MG63 (cell line): ENCODE results near the gene SPATA7. TPM values are rescaled to one million over a fixed set of nuclear protein-coding genes. Genes with fewer than 3 reads are reported as not detected.

ENCODE experiments used
- DNase-seq: peaks from one replicate; pipeline ENCODE4 v3.0.0-alpha.2; 2020
- H3K27me3 ChIP-seq: fragments of 250-450 bp; sonication (Bioruptor Pico); 2 replicates; pipeline ENCODE4 v1.5.1; 2020; ENCODE audit warnings: mild to moderate bottlenecking, moderate library complexity
- H3K36me3 ChIP-seq: fragments of 250-450 bp; sonication (Bioruptor Pico); 2 replicates; pipeline ENCODE4 v1.5.1; 2020; ENCODE audit warnings: mild to moderate bottlenecking, moderate library complexity
- H3K4me3 ChIP-seq: fragments of 250-450 bp; sonication (Bioruptor Pico); 2 replicates; pipeline ENCODE4 v1.5.1; 2020; ENCODE audit warnings: mild to moderate bottlenecking, moderate library complexity
- H3K9me3 ChIP-seq: fragments of 250-450 bp; sonication (Bioruptor Pico); 2 replicates; pipeline ENCODE4 v1.5.1; 2020; ENCODE audit warnings: mild to moderate bottlenecking, moderate library complexity
- total RNA-seq: library from RNA; depleted of rRNA; stranded (reverse); fragments of >200 nt; shearing (Covaris generic); gene quantifications from 2 replicates; pipeline ENCODE4 v1.2.3, GENCODE V29; 2014; ENCODE audit warnings: low replicate concordance

Gene SPATA7
- total RNA-seq, 1 experiment from 2014 or later = 0.07 TPM

DNA sequence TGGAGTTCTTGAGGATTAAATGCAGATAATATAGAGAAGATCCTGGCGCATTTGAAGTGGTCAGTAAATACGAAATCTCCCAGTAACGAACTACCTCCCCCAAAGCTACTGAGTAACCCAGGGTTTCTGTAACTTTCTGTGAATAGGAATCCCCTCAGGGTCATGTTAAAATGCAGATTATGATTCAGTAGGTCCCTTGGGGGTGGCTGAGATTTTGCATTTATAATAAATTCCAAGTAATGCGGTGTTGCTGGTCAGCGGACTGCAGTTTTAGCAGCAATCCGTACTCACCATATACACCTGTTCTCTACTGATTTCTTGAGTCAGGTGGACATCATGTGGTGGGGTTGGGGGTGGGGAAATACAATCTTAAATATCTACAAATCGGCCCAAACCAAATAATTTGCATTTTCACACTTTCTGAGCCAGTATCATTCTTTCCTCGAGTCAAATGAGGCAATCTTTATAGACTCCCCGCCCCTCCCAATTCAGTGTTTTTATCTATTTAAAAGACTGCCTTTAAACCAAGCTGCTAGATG is 868 bp downstream of the SPATA7 start:
- Histone ChIP-seq H3K9me3 (no peaks in the 10 kb centered on the region), H3K27me3 (no peaks in the 10 kb centered on the region), H3K36me3 (no peaks in the 10 kb centered on the region), H3K4me3 (peak overlapping the region; percentile 71)
- DNase-seq = no peak

DNA sequence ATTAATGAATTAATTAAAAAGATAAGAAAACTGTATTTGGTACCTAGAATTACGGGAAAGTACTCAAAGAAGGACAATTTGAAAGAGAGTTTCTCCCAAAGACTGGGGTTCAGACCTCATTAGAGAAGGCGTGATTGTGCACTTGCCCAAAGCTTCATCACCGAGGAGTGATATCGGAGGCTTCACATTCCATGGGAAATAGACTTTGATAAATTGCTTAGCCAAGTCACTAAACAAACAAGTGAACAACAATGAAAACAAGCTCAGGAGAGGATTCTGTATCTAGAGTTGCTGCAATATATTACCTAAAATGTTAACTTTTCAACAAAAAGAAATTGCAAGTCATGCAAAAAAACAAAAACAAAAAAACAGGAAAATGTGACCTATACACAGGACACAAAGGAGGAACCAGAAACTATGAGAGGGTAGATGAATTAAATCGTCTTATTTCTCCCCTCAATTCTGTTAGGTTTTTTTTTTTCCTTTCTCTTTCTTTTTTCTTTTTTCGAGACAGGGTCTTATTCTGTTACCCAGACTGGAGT is 3.4 kb downstream of the SPATA7 start:
- Histone ChIP-seq H3K9me3 (no peaks in the 10 kb centered on the region), H3K27me3 (no peaks in the 10 kb centered on the region), H3K4me3 (no peak overlapping the region), H3K36me3 (no peaks in the 10 kb centered on the region)
- no peak for DNase-seq

DNA sequence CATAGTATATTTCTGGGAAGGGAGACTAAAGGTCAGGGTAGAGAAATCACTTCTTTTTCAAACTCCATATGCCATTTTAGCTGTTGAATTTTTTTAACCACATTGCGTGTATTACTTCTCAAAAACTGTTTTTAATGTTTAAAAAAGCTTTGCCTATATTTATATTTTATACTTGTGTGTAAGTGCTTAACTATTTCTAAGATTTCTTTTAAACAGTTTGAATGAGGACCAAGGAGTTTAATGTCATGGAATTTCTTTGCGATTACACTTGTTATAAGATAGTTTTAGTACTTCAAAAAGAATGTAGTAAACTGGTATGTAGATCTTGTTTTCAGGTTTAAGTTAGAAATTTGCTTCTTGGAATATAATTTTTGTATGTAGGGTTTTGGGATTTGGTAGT is 7.2 kb downstream of the SPATA7 start:
- DNase-seq = no peak
- Histone ChIP-seq H3K4me3 (no peak overlapping the region), H3K27me3 (no peaks in the 10 kb centered on the region)

DNA sequence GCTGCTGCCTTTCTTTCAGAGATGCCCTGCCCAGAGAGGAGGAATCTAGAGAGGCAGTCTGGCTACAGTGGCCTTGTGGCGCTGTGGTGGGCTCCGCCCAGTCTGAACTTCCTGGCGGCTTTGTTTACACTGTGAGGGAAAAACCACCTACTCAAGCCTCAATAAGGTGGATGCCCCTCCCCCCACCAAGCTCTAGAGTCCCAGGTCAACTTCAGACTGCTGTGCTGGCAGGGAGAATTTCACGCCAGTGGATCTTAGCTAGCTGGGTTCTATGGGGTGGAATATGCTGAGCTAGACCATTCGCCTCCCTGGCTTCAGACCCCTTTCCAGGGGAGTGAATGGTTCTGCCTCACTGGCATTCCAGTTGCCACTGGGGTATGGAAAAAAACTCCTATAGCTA is 25.6 kb downstream of the SPATA7 start:
- Histone ChIP-seq H3K4me3 (no peak overlapping the region), H3K9me3 (no peaks in the 10 kb centered on the region; the same call in 1 of the 2 replicates), H3K36me3 (no peaks in the 10 kb centered on the region), H3K27me3 (no peaks in the 10 kb centered on the region)
- no peak for DNase-seq

More for the DNA sequence above, 7.2 kb downstream of the SPATA7 start:
- Histone ChIP-seq H3K9me3 (no peaks in the 10 kb centered on the region), H3K36me3 (no peaks in the 10 kb centered on the region)

DNA sequence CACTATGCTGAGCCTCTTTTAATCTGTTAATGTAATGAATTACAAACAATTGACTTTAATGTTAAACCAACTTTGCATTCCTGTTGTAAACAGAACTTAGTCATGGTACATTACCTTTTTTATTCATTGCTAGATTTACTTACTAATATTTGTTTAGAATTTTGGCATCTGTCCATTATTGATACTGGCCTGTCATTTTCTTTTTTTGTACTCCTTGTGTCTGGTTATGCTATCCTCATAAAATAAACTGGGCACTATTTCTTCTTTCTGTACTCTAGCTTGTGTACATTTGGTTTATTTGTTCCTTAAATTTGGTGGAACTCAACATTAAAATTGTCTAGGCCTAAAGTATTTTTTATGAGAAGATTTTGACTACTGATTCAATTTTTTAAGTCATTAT is 32.1 kb downstream of the SPATA7 start:
- Histone ChIP-seq H3K4me3 (no peak overlapping the region), H3K27me3 (no peaks in the 10 kb centered on the region), H3K9me3 (no peaks in the 10 kb centered on the region; the same call in 1 of the 2 replicates), H3K36me3 (no peaks in the 10 kb centered on the region)
- no peak for DNase-seq

DNA sequence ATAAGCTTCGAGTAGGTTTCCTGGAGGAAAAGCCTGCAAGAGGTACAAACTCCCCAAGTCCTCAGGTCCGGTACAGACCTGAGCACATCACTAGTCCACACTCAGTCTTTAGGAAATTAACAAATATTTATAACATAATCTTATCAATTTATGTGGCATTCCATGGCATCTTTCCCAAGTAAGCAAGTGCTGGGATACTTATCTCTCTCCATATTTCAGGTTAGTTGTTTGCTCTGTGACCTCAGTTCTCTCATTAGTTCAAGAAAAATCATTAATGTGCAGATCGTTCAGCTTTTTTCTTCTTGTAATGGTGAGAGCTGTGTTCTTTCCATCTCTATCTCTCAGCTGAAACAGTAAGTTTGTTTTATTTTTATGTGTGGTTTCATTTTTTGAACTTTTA is 34.7 kb downstream of the SPATA7 start:
- H3K4me3 ChIP-seq = no peak overlapping the region
- DNase-seq = no peak
- no peaks in the 10 kb centered on the region for H3K36me3 ChIP-seq
- H3K9me3 ChIP-seq = no peaks in the 10 kb centered on the region
- H3K27me3 ChIP-seq = no peaks in the 10 kb centered on the region

DNA sequence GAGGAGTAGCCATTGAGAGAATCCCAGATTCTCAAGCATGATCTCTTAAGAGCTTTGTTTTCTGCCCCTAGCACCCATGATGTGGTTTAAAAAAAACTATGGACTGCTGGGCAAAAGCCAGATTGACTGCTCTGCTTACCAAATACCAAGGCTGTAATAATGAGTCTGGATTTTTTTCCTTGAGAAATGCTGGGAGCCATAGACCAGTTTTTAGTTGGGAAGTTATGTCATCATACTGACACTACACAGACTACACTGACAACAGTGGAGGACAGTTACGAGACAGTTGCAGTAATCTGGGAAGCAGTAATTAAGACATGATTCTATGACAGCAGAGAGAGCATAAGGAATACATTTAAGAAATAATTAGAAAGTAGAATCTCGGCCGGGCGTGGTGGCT is 35.8 kb downstream of the SPATA7 start:
- H3K4me3 ChIP-seq = no peak overlapping the region
- DNase-seq = no peak
- no peaks in the 10 kb centered on the region for H3K9me3 ChIP-seq
- H3K27me3 ChIP-seq = no peaks in the 10 kb centered on the region
- H3K36me3 ChIP-seq = no peaks in the 10 kb centered on the region

DNA sequence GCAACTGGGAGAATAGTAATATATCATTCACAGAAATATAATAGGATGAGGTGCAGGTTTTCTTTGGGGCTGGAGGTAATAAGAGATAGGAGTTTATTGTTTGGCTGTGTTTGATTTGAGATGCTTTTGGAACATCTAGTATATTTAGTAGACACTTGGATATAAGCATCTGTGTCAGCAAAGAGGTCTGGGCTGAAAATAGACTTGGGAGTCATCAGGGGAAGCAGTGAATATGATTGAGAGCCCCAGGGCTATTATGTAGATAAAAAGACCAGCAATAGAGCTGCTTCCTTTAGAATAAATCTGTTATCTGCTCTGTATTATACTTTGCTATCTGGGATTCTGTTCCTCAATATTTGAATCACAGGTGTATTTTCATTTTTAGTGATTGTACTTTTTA is 36.6 kb downstream of the SPATA7 start:
- no peaks in the 10 kb centered on the region for H3K9me3 ChIP-seq

DNA sequence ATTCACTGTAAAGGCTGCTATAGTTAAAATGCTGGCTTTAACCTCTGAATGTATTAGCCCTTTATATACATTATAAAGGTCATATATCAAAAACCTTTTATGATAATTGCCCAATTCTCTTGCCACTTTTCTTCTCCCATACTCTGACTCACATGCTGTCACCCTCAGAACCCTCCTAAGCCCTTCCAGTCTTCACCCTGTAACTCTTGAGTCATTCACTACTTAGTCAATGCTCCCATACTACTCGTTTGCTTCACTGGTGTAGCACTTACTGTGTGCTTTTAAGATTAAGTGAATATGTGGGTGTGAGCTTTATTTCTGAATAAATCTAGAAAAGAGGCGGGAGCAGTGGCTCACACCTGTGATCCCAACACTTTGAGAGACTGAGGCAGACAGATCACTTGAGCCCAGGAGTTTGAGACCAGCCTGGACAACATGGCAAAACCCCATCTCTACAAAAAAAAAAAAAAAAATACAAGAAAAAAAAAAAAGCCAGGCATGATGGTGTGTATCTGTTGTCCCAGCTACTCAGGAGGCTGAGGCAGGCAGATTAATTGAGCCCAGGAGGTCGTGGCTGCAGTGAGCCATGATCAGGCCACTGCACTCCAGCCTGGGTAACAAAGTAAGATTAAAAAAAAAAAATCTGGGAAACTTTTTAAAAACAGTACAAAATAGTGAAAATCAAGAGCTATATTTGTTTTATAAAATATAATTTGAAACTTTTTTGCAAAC is 37.6 kb downstream of the SPATA7 start:
- Histone ChIP-seq H3K9me3 (no peaks in the 10 kb centered on the region), H3K27me3 (no peaks in the 10 kb centered on the region), H3K4me3 (no peak overlapping the region), H3K36me3 (no peaks in the 10 kb centered on the region)
- DNase-seq = peak; percentile 37

More for the DNA sequence above, 36.6 kb downstream of the SPATA7 start:
- DNase-seq = no peak
- Histone ChIP-seq H3K27me3 (no peaks in the 10 kb centered on the region), H3K4me3 (no peak overlapping the region), H3K36me3 (no peaks in the 10 kb centered on the region)

DNA sequence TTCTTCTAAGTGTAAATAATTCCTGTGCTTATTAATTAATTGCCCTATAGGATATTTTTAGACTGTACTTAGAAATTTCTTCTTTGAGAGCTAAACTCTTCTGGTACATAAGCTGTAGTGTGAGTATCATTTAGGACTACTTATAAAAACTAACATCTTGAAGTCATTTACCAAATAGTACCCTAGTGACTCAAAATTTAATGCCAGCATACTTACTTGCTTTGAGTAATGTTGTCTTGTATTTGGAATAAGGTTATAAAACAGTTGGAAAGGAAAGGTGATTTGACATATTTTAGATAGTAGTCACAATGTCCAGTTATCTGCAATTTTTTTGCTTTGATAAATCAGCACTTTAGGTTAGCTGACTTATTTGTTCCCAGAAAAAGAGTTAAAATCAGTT is 39.1 kb downstream of the SPATA7 start:
- H3K4me3 ChIP-seq = no peak overlapping the region
- no peaks in the 10 kb centered on the region for H3K9me3 ChIP-seq
- DNase-seq = no peak
- H3K27me3 ChIP-seq = no peaks in the 10 kb centered on the region
- H3K36me3 ChIP-seq = no peaks in the 10 kb centered on the region

DNA sequence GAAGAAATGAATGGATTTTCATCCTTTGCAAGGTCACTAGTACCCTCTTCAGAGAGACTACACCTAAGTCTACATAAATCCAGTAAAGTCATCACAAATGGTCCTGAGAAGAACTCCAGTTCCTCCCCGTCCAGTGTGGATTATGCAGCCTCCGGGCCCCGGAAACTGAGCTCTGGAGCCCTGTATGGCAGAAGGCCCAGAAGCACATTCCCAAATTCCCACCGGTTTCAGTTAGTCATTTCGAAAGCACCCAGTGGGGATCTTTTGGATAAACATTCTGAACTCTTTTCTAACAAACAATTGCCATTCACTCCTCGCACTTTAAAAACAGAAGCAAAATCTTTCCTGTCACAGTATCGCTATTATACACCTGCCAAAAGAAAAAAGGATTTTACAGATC is 40.8 kb downstream of the SPATA7 start:
- Histone ChIP-seq H3K36me3 (no peaks in the 10 kb centered on the region), H3K9me3 (no peaks in the 10 kb centered on the region), H3K4me3 (no peak overlapping the region), H3K27me3 (no peaks in the 10 kb centered on the region)
- DNase-seq = peak; percentile 41

DNA sequence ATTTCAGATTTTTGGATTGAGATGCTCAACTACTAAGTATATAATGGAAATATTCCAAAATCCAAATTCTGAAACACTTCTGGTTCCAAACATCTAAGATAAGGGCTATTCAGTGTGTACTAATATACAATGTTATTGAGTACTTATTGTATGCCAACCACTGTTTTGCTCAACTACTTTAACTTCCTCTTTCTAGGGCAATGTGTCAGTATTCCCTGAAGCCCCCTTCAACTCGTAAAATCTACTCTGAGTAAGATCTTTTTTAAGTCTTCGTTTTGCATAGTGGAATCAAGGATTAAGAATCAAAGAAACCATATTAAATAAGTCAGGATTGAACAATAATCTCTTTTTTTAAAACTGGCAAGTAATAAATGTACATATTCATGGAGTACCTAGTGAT is 45.5 kb downstream of the SPATA7 start:
- Histone ChIP-seq H3K27me3 (no peaks in the 10 kb centered on the region), H3K36me3 (no peaks in the 10 kb centered on the region), H3K4me3 (no peak overlapping the region), H3K9me3 (no peaks in the 10 kb centered on the region)
- no peak for DNase-seq

DNA sequence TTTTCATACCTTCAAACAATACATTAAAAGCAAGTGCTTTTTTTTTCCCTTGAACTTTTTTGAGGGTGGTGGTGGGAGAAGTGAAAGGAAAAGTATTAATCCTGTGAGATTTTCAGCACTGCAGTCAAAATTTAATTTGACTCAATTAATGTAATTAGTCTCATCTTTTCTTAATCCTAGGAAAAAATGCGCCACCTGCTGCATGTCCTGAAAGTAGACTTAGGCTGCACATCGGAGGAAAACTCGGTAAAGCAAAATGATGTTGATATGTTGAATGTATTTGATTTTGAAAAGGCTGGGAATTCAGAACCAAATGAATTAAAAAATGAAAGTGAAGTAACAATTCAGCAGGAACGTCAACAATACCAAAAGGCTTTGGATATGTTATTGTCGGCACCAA is 52.2 kb downstream of the SPATA7 start:
- H3K4me3 ChIP-seq = no peak overlapping the region
- no peaks in the 10 kb centered on the region for H3K36me3 ChIP-seq
- no peaks in the 10 kb centered on the region for H3K9me3 ChIP-seq
- no peak for DNase-seq
- H3K27me3 ChIP-seq = no peaks in the 10 kb centered on the region

DNA sequence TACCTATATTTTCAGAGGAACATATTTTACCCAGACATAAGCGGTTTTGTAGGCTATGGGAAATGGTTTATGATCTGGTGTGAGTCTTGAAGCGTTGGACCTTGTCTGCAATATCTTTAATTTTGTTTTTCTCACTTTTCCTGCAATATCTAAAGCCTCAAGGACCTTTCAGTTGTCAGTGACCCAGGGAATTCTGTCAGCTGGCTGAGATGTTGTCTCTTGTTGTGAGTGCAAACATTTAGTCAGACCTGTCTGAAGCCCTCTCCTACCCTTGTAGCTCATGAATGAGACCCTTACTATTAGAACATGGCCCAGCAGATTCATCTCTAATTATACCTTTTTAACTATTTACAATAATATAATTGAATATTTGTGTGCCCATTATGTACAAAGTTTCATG is 53.6 kb downstream of the SPATA7 start:
- H3K36me3 ChIP-seq = no peaks in the 10 kb centered on the region
- no peak for DNase-seq
- no peaks in the 10 kb centered on the region for H3K27me3 ChIP-seq
- no peak overlapping the region for H3K4me3 ChIP-seq
- no peaks in the 10 kb centered on the region for H3K9me3 ChIP-seq

DNA sequence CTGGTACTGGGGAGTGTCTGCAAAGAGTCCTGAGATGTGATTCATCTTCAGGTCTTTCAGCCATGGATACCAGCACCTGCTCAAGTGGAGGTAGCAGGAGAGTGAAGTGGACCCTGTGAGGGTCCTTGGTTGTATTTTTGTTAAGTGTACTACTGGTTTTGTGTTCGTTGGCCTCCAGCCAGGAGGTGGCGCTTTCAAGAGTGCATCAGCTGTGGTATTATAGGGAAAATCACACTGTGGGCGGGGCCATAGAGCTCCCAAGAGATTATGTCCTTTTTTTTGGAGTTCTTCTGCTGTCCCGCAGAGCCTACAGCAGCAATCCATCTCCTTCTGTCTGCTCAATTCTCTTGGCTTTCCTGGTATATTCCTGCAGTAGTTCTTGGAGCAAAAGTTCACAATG is 66.8 kb downstream of the SPATA7 start:
- Histone ChIP-seq H3K36me3 (no peaks in the 10 kb centered on the region), H3K27me3 (no peaks in the 10 kb centered on the region), H3K4me3 (no peak overlapping the region), H3K9me3 (no peaks in the 10 kb centered on the region)
- no peak for DNase-seq

DNA sequence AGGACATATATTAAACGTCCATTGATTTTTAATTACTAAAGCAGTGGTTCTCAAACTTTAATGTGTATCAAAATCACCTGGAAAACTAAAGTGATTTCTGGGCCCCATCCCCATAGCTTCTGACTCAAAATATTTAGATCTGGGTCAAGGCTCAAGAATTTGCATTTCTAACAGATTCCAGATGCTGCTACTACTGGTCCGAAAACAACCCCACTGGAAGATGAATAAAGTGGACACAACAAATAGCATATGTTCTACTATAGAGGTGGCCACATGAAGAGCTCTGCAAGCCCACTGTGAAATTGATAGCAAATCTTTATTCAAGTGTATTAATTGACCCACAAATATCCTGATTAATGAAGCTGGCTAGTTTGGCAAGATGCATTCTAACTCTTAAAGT is 69.4 kb downstream of the SPATA7 start:
- no peak for DNase-seq
- no peaks in the 10 kb centered on the region for H3K27me3 ChIP-seq
- H3K9me3 ChIP-seq = no peaks in the 10 kb centered on the region

DNA sequence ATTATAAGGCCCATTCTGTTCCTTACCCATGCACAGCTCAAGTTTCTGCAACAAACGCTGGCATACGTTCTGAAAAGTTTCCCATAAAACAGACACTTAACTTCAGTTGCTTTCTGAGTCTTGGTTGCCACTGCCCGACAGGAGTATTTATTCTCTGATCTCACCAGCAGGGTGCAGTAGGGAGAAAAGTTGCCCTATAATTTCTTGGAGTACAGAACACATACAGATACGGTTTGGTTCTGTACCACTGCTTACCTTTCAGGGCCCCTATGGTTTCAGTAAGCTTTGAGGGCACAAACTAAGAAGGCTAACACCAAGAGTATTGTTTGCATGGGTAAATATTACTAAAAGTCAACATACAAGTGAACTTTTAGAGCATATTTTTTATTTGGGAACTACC is 77.9 kb downstream of the SPATA7 start:
- Histone ChIP-seq H3K4me3 (no peak overlapping the region), H3K9me3 (no peaks in the 10 kb centered on the region; the same call in 1 of the 2 replicates), H3K27me3 (no peaks in the 10 kb centered on the region), H3K36me3 (0 out of 2 replicates have a peak, but pooled peaks cover 4% of the 10 kb centered on the region)
- DNase-seq = no peak

More for the DNA sequence above, 69.4 kb downstream of the SPATA7 start:
- Histone ChIP-seq H3K4me3 (no peak overlapping the region), H3K36me3 (no peaks in the 10 kb centered on the region)

DNA sequence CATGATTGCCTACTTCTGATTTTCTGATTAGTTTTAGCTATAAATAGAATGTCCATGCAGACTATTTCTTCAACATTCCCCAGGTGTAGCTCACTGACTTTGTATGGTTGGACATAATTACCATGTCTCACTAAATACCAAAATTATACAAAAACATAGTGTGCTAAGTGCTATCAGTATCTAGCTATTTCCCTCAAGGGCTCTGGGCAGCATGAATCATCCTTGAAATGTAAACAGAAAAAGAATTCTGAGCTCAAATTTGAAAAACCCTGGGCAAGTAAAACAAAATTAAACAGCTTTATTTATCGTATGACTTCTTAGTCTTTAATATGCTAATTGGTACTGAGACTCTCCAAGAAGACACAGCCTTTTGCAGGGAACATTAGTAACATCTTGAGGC is 82.9 kb downstream of the SPATA7 start:
- DNase-seq = no peak
- Histone ChIP-seq H3K36me3 (peaks cover 5% of the 10 kb centered on the region; the same call in 1 of the 2 replicates), H3K4me3 (no peak overlapping the region), H3K9me3 (no peaks in the 10 kb centered on the region), H3K27me3 (no peaks in the 10 kb centered on the region)
